ENCODE data around the gene ZMAT5.
"Not testable (repeated sequence)": the region's sequence is repeated elsewhere in the genome, so short reads cannot be mapped to it uniquely, and the experiment has no call there.

Gene ZMAT5

DNA sequence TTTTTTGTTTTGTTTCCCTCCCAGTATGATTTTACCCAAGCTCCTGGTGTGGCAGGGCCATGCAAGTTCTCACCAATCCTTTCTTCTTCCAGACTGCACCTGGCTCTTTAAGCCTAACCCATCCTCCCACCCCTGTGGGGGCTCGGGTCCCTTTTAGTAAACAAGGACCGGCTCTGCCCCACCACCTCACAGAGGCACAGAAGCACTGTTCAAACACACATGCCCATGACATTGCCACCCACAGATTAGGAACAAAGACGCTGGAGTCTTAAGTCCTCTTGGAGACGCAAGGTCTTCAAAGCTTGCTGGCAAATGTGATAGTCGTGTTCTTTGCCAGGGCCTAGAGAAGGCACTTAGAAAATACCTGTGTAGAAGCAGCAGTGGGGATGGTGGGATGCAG lies 19.2 kb upstream of the ZMAT5 start:
- no peak for DNase-seq (ENCODE audit: low spot score)

DNA sequence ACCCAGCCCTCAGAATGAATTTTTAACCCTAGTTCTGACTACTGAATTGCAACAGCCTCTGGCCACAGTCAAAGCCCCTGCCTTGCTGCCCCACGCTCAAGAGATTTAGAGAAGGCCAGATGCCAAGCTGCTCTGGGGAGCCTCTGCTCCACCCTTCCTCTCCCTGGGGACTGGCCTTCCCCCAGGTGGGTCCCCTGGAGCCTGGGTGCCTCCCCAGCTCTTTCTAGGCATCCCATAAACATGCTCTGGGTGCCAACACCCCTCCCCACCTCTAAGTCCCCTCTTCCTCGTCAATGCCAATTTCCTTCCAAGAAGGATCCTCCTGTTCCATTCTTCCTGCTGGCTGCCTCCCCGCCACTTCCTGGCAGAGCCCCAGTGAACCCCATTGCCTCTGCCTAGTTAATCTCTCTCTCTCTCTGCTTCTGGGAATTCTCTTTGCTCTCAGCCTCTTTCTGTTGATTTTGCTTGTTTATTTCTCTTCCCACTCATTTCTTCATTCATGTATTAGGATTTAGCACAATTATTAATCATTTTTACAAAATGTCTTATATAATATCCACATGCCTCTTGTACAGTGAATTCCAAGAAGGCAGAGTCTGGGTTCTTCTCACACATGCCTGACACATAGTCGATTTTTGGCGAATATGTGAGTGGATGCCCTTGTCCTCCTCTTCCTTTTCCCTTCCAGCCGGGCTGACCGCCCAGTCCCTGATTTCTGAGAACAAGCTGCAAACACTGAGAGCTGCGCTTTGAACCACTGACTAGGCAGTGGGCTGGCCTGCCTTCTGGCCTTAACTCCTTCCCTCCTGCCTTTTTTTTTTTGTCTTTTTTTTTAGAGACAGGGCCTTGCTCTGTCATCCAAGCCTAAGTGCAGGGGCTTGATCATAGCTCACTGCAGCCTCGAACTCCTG lies 17.9 kb upstream of the ZMAT5 start:
- no peak for DNase-seq (ENCODE audit: low spot score)

DNA sequence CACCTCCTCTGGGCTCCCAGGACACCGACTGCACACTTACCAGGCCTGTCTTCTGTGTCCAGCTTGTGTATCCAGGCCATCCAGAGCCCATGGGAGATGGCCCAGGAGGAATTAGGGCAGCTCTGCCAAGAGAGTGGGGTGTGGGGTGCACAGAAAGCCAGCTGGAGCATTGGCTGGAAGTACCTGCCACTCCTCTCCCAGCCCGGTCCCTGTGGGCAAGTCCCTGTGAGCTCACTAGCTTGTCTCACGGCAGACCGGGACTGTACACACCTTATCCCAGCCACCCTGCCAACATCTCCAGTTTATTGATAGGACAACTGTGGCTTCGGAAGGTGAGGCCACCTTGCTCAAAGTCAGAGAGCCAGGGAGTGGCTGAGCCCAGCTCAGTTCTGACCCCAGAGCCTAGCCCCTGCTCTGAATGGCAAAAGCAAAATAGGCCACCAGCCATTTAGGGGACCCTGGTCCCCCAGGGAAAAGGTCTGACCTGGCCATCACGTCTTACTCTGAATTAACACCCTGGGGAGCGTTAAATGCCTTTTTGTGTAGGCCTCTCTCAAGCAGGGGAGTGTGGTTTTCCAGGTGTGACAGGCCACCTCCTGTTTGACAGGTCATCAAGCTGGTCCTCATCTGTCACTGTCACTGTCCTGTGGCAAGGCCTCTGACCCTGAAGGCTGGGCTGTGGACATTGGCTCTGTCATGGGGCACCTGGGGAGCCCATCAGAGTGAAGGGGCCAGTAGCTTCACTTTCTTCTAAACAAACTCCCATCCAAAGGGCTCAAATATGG lies 15.4 kb upstream of the ZMAT5 start:
- no peak for DNase-seq (ENCODE audit: low spot score)

DNA sequence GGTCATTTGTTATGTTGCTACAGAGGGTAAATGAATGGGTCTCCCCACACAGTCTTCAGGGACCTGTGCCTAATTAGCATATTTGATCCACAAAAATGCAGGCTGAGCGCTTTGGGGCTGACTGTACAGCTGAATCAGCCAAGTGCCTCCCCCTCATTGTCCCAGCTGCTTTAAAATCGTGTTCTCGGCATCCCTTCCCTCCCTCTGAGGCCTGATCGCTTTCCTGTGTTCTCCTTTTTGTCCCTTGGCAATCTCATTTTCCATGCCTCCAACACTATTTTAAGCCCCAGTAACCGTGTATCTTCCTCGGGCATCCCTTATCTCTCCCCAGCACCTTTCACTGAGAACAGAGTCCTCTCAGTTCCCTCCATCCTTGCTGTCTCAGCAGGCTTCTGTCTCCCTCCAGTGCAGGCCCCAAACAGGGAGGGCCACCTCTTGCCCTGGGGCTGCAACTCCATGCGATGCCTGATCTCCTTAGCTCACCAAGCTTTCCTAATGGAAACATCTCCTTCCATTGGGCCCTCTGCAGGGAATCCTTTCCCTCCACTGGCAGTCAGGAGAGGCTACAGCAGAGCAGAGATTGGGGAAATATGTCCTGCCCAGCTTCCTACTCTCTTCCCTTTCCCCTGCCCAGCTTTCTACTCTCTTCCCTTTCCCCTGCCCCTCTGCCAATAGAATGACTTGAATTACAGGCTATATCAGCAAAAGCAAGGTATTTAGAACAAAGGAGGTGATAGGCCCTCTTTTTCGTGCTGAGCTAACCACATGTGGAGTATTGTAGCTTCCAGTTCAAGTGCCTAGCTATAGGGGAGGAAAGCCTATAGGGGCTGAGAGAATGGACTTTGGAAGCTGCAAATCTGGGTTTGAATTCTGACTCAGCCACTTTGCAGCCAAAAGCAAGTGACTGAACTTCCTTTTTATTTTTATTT lies 14.2 kb upstream of the ZMAT5 start:
- DNase-seq (ENCODE audit: low spot score) = peak; percentile 50

DNA sequence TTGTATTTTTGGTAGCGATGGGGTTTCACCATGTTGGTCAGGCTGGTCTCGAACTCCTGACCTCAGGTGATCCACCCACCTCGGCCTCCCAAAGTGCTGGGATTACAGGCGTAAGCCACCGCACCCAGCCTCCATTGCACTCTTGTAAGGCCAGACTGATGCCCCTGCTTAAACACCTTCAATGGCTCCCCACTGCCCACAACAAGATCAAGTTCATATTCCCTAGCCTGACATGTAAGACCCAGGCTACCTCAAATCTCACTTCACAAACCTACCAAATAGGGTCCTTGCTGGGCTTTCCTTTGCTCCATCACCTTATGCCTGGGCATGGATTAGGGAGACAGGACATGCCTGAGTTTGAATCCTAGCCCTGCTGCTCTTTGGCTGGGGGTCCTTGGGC lies 13.4 kb upstream of the ZMAT5 start:
- no peak for DNase-seq (ENCODE audit: low spot score)

DNA sequence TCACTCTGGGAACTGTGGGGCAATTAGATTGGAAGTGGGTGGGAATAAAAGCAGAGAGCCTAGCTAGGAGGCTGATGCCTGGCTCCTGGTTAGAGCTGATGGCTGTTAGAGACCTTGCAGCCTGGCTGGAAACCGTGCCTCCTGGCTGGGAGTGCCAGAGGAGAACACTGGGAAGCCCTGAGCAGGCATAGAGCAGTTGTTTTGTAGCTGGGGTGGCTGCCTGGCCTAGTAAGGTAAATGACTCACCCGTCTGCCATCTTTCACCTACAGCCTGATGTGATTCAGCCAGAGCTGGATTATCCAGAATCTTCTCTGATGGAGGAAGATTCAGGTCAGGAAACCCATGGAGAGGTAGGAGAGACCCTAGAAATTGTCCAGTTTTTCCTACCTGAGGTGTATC lies 6.4 kb upstream of the ZMAT5 start:
- DNase-seq (ENCODE audit: low spot score) = no peak

DNA sequence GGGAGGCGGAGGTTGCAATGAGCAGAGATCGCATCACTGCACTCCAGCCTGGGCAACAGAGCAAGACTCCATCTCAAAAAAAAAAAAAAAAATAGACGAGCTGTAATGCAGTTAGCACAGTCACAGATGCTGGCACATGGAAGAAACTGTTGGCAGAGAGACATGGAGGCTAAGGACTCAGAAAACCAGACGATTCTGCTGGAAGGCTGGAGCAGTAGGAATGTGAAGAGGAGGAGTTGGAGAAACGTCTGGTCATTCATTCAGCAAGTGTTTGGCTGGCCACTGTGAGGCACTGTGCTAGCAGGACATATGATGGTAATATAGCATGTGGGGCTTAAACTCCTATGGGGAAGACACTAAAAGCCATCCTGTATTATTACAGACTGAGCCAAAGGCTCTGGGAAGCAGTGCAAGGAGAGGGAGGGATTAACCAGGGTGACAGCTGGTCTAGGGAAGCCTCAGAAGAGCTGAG lies 5.4 kb upstream of the ZMAT5 start:
- peak; percentile 37 for DNase-seq (ENCODE audit: low spot score)

DNA sequence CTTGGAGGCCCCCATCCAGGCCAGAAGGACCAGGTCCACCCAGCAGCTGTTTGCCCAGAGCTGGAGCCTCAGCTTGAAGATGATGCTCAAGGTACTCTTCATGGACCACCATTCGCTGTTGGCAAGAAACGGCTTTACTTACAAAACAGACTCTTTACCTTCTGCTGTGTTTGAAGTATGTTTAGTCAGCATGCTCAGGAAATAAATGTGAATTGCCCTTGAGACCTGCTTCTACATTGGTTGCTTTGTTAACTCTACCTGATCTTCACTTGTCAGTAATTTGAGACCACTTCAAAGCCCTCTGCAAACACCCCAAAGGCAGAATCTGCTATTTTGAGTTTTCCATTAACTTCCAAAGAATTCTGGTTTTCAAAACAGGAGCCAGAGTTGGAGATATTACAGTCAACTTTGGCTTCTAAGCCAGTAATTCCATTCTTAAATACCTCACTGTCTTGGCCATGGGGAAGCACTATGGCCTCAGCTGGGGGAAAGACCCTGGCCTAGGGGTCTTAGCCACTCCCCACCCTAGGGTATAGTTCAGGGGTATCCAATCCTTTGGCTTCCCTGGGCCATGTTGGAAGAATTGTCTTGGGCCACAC lies 3.0 kb upstream of the ZMAT5 start:
- no peak for DNase-seq (ENCODE audit: low spot score)

DNA sequence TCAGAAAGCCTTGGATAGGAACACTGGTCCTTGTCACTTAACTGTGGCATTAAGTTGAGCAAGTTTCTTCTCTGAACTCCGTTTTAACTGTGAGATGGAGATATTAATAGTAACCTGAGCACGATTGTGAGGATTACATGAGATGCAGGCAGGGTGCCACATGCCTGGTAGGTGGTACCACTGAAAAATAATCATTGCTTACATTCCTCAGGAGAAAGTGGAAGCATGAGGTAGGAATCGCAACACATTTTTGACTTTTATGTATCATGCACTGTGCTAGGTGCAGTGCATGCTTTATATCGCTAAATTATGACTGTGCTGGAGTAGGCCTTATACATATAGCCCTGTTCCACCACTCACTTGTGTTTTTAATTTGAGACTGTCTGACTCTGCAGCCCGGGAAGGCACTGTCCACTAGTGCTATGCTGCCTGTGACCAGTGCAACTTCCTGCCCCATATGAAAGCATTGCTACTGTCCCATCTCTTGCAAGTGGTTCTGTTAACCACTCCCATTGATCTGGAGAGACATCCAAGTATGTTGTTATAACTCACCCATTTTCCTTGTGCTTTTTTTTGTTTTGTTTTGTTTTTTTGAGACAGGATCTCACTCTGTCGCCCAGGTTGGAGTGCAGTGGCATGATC lies 1.4 kb upstream of the ZMAT5 start:
- no peak for DNase-seq (ENCODE audit: low spot score)

DNA sequence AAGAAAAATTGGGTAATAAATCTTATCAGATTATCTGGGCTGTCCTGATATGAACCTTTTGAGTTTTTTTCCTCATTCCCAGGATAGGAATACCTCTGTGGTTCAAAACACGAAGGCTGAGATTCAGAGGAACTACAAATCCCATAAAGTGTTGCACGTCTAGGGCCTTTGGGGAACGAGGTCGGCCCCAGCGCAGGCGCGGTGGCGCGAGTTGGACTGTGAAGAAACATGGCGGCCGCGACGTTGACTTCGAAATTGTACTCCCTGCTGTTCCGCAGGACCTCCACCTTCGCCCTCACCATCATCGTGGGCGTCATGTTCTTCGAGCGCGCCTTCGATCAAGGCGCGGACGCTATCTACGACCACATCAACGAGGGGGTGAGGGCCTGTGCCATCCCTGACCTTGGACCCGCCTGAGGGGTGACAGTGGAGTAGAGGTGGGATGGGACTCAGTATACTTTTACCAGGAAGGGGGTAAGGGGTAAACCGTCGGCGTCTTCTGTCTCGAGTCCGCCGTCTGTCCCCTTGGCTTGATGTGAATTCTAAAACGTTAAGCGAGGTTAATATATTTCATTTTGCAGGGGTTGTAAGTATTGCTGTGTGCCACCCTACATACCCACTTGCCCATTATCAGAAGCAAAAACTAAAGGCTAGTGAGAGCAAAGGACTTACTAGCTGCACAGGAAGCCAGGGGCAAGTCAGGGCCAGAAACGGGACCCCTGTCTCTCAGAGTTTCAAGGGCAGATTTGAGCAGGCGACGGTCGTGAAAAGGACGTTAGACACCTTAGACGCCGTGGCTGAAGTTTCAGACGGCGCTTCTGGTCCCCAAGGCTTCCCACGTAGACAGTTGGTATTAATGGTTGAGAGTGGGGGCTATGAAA lies 604 bp upstream of the ZMAT5 start, which contains the start of gene UQCR10:
TSS of gene UQCR10 (plus strand) at position 199 of the 881 bp plus-strand sequence. CDS start at position 229, 30 bp downstream.
- peak; percentile 97 for DNase-seq (ENCODE audit: low spot score)

DNA sequence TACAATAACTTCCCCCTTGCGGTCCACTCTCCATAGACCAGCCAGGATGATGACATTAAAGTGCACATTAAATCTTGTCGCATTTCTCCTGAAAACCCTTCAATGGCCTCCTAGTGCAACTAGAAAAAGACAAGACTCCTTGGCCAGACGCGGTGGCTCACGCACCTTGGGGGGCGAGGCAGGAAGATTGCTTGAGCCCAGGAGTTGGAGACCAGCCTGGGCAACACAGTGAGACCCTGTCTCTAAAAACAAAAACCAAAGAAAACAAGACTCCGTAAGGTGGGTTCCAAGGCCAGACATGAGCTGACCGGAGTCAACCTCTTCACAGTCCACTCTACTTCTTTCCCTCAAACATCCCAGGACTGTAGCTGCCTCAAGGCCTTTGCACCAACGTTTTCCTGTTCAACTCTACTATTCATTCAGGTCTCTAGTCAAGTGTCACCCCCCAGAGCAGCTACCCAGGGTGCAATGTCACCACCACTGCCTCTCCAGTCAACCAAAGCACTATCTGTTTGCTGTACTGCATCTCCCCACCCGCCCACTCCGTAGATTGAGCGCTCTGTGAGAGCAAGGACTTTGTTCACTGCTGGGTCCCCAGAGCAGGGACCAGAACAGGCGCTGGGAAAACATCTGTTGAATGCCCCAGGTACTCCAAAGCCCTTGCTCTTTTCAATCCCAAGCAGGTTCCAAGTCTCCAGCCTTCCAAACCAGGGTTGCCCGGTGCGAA lies 739 bp downstream of the ZMAT5 start:
- DNase-seq (ENCODE audit: low spot score) = no peak

DNA sequence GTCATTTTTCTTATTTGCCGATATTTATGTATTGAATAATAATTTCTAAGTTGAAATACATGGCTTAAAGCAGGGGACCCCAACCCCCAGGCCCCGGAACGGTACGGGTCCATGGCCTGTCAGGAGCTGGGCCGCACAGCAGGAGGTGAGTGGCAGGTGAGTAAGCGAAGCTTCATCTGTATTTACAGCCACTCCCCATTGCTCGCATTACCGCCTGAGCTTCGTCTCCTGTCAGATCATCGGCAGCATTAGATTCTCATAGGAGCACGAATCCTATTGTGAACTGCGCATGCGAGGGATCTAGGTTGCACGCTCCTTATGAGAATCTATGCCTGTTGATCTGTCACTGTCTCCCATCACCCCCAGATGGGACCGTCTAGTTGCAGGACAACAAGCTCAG lies 4.5 kb downstream of the ZMAT5 start:
- no peak for DNase-seq (ENCODE audit: low spot score)

DNA sequence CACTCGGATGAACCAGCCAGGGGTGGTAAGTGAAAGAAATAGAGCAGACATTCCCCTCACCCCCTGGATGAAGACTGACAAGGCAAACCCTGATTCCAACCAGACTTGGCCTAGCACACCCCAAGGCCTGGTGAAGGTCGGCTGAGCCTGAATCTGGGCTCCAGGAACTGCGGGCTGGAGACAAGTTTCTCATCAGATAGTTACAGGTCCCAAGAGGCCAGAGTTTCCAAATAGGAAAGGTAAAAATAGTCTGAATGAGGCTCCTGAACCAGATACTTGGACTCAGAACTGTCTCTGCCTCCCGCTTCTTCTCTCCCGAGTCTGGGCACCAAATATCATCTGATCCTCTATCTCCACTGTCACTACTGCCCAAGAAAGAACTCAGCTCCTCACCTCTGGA lies 7.8 kb downstream of the ZMAT5 start:
- DNase-seq (ENCODE audit: low spot score) = no peak

DNA sequence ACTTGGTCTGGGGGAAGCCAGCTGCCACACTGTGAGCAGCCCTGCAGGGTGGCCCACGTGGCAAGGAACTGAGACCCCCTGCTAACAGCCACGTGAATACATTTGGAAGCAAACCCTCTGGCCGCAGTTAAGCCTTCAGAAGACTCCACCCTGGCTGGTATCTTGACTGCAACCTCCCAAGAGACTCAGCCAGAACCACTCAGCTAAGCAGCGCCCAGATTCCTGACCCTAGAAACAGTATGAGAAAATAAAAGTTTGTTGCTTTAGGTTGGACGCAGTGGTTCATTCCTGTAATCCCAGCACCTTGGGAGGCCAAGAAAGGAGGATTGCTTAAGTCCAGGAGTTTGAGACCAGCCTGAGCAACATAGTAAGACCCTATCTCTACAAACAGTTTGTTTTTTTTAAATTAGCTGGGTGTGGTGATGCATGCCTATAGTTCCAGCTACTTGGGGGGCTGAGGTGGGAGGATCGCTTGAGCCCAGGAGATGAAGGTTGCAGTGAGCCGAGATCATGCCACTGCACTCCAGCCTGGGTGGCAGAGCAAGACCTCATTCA lies 8.7 kb downstream of the ZMAT5 start:
- no peak for DNase-seq (ENCODE audit: low spot score)

DNA sequence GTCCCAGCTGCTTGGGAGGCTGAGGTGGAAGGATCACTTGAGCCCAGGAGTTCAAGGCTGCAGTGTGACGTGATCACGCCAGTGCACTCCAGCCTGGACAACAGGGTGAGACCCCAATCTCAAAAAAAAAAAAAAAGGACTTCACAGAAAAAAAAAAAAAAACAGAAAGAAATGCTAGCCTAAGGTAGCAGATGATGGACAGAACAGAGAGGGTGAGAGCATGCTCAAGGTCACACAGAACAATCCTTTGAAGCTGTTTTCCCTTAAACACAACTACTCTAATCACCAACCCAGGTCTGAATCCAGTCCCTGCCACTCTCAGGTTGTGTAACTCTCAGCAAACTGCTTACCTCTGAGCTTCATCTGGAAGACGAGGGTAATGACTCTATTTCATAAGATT lies 9.7 kb downstream of the ZMAT5 start:
- no peak for DNase-seq (ENCODE audit: low spot score)

DNA sequence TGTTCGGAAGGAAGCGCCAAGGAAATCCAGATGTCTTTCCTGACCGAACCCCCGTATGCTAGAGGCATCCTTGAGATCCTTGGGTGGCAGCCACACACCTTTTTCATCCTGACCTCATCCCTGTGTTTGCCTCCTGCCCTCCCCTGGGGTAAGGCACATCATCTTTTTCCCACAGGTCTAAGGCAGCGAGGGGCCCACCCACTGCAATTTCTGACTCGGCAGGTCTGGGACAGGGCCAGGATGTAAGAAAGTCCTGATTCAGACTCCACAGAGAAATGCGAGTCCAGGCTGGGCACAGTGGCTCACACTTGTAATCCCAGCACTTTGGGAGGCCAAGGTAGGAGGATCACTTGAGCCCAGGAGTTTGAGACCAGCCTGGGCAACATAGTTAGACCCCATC lies 10.5 kb downstream of the ZMAT5 start:
- no peak for DNase-seq (ENCODE audit: low spot score)

DNA sequence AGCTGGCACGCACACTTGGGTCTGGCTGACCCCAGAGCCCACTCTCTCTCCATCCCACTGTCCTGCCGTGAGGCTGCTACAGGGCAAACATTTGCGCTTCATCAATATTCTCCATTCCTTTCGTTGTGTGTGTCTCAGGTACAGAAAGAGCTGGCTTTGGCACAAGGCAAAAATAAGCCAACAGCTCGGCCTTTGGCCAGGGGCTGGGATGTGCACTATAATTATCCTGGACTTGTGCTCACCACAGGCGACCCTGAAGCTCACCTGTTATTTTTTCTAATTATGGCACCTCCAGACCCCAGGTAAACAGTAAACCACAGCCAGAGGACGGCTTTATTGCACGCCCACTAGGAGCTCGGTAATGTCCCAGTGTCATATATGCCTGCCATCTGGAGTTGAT lies 10.9 kb downstream of the ZMAT5 start:
- no peak for DNase-seq (ENCODE audit: low spot score)

DNA sequence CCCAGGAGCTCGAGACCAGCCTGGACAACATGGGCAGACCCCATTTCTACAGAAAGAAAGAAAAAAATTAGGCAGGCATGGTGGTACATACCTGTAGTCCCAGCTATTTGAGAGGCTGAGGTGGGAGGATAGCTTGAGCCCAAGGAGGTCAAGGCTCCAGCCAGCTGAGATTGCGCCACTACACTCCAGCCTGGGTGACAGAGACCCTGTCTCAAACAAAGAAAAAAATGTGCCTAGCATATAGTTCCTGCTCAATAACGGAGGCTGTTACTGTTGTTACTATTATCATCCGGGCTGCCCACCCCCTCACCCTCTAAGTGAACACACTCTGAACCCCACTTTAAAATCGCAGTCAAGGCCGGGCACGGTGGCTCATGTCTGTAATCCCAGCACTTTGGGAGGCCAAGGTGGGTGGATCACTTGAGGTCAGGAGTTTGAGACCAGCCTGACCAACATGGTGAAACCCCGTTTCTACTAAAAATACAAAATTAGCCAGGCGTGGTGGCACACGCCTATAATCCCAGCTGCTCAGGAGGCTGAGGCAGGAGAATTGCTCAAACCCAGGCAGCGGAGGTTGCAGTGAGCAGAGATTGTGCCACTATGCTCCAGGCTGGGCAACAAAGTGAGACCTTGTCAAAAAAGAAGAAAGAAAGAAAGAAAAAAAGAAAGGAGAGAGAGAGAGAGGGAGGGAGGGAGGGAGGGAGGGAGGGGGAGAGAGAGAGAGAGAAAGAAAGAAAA lies 12.0 kb downstream of the ZMAT5 start:
- DNase-seq (ENCODE audit: low spot score) = not testable (repeated sequence)
